Activated CD4-positive, CD25-positive, alpha-beta regulatory T cell (primary cell): ENCODE measurements around the gene PIK3CG.
"Not testable (repeated sequence)": the region's sequence is repeated elsewhere in the genome, so short reads cannot be mapped to it uniquely, and the experiment has no call there.

ENCODE experiments used
- DNase-seq, 4 experiments: peaks; one replicate each; lab custom pipeline; 2025; lab: John Stamatoyannopoulos, UW

The PIK3CG gene

DNA sequence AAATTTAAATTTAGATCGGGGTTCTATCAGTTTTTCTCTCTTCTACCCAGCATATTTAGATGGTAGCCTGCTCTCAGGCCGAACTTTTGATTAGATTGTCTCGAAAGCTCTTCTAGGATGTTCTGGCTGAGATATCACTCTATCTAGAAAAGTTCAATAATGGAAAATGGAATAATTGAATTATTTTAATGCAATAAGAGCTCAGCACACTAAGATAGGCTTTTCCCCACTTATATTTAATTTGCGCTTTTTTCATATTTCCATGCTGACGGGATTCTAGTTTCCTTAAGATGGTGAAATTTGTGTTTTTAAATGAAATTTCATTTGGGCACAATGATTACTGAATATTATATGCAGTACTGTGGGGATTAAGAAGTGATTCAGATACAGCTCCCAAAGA, 73.7 kb downstream of the PIK3CG start:
- DNase-seq, result no peak

DNA sequence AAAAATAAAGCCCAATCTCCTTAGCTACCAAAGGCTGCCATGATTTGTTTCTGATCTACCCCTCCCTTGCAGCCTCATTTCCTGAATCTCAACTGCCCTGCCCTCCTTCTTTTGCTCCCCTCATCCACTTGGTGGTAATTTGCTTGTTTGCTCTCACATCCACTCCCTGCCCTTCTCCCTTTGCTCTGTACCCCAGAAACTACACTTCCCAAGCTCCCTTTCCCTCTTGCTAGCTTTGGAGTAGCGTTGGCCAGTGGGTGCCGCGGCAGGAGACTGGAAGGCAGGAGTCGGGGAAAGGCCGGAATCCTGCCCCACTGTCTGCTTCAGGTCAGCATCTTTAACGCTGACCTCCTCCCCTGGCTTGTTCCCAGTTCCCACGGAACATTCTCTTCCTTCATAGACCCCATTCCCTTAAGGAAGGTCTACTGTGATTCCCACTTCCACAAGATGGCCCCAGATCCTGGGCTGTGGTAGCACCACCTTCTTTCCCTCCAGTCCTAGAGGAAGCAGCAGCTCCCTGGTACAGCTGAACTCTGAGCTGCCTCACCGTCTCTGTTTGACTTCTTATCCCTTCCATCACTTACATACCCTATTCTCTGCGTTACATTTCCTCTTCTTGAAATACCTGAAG, 79.1 kb downstream of the PIK3CG start:
- no peak for DNase-seq

DNA sequence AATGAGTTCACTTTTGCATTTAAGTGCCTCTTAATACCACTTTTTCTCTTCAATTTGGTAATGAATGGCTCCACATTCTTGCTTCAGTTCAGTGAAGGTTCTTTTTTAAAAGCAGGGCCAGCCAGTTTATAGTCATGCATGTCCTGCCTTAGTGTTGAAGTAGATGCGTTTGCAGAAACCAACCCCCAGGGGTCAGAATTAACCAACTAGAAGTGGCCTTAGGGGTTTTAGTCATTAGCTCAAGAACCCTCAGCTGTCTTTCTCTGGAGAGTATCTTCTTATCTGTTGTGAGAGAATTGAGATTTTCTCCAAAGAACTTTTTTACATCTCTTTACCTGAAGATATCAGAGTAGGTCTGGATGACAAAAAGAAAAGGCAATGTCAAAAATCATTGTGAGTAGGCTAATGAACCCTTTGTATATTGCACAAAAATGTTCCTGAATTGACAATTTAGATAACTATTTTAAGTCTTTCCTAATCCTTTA, 82.2 kb downstream of the PIK3CG start:
- no peak for DNase-seq

DNA sequence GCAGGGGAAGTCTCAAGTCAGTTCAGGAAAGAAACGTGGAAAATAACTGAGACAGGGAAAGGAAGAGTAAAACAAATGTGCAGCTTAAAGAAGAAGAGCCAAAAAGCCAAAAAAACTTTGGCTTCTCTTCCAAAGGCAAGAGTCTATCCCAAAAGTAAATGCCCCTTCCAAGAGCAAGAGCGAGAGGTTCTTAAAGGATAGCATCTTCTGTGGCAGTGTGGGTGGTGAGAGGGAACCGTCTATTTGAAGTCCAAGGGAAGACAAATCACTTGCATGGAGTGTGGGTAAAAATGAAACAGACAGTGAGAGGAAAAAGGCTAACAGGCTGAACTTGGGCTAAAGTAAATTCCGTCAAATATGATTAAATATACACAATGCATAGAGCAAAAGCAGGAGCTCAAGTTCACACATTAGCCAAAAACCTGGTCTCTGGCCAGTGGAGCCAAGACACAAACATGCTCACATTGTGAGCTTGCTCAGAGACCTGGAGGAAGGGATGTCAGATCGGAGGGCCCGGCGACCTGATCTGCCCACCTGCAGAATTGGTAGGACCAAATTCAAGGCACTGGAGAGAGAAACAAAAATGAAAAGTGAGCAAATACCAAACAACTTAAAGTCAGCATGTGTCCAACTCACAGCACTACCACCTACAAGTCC, 87.0 kb downstream of the PIK3CG start:
- no peak for DNase-seq

DNA sequence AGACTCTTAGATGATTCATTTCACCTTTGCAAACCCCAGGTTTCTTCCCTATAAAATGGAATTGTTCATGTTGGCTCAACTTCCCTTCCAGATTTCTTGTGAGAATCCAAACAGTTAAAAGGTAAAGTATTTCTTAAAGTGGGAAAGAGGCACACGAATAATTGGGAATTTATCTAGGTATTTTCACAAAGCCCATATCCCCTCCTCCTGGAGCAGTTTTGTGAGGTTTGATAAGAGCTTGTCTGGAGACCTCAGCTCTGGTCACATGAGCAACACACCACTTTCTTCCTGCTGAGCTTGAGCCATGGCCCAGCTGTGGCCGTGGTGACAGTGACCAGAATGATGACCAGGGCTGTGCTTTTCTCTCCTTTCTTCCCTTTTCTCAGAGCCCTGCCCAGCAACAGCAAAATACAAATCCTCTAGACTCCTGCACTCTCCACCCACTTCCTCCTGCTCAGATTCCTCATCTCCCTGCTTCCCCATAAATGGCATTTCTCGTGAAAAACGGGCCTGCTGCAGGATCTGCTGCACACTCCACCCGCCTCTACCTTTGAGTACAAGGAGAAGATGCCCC, 87.7 kb downstream of the PIK3CG start:
- no peak for DNase-seq

DNA sequence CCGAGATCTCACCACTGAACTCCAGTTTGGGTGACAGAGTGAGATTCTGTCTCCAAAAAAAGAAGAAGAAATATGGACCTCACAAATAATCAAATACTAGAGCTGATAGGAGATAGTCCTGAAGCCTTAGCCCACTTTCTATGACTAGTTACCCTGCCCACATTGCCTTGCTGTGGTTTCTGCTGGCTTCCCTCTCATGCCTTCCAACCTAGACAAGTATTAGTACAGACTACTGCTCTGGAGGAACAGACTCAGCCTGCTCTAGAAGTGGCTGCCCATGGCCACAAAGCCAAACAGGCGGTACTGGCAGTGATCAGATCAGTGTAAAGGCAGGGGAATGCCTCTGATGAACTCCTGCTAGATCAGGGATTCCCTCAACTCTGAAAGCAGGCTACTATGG, 89.8 kb downstream of the PIK3CG start:
- DNase-seq, result no peak

DNA sequence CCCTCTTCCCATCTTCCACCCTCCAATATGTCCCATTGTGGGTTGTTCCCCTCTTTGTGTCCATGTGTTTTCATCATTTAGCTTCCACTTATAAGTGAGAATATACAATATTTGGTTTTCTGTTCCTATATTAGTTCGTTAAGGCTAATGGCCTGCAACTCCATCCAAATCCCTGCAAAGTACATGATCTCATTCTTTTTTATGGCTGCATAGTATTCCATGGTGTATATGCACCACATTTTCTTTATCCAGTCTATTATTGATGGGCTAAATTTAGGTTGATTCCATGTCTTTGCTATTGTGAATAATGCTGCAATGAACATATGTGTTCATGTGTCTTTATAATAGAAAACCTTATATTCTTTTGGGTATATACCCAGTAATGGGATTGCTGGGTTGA, 90.8 kb downstream of the PIK3CG start:
- DNase-seq, result not testable (repeated sequence)
